ENCODE results near the gene ACTRT2. TPM values are rescaled to one million over a fixed set of nuclear protein-coding genes. Genes with fewer than 3 reads are reported as not detected.

Gene ACTRT2
- total and polyA plus RNA-seq, 2 of the 8 experiments (the other 6 are each of a cell fraction or from before 2014, with no cell fraction given) = not detected

DNA sequence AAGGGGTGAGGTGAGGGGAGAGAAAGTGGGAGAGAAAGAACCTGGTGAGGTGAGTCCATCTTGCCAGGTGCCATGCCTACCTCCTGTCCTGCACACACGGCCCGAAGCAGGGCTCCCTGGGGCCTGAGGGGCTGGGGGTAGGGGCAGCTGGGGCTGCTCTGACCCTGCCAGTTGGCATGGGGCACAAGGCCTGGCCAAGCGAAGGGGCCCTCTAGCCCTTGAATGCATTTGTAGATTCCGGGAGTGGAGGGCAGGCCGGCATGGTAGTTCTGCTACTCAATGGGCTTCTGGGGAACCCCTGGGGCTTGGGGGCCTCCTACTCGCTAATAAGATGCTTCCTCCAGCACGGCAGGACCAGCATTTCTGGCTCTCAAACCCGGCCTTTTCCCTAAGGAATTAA is 44.1 kb downstream of the ACTRT2 start (continued):
- TF ChIP-seq, protein P1, sequence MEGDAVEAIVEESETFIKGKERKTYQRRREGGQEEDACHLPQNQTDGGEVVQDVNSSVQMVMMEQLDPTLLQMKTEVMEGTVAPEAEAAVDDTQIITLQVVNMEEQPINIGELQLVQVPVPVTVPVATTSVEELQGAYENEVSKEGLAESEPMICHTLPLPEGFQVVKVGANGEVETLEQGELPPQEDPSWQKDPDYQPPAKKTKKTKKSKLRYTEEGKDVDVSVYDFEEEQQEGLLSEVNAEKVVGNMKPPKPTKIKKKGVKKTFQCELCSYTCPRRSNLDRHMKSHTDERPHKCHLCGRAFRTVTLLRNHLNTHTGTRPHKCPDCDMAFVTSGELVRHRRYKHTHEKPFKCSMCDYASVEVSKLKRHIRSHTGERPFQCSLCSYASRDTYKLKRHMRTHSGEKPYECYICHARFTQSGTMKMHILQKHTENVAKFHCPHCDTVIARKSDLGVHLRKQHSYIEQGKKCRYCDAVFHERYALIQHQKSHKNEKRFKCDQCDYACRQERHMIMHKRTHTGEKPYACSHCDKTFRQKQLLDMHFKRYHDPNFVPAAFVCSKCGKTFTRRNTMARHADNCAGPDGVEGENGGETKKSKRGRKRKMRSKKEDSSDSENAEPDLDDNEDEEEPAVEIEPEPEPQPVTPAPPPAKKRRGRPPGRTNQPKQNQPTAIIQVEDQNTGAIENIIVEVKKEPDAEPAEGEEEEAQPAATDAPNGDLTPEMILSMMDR (IDR thresholded peaks at IDR 0.05; ENCODE audit: control extremely low read depth in 1 of 3, insufficient read depth in 1 of 3, low read depth in 1 of 3, low read length in 3 of 3) = no peak
- TF ChIP-seq CHD1 (IDR thresholded peaks at IDR 0.05; ENCODE audit: low read depth, low read length) (no peak), EGR1 (IDR thresholded peaks at IDR 0.05; ENCODE audit: borderline replicate concordance, low read depth, low read length) (no peak), FOSL1 (IDR thresholded peaks at IDR 0.05; ENCODE audit: insufficient read depth, low read depth, low read length) (no peak)

Data from H1 (cell line).